Thyroid gland (tissue), 4 donors: Measurements from ENCODE around the gene PLA2G4D. TPM values are rescaled to one million over a fixed set of nuclear protein-coding genes. Genes with fewer than 3 reads are reported as not detected.
"Not testable (repeated sequence)": the region's sequence is repeated elsewhere in the genome, so short reads cannot be mapped to it uniquely, and the experiment has no call there.

Source experiments
- DNase-seq, 2 donors: peaks; one replicate each; pipeline ENCODE4 v3.0.0-alpha.2; 2019
- H3K27ac ChIP-seq, 3 donors: fragments of 200-600 bp; sonication (generic); 1 replicate in 2 of 3; 2 replicates in 1 of 3; pipeline ENCODE4 v1.5.1; 2016 to 2019; ENCODE audit warnings: mild to moderate bottlenecking in 1 of 3, moderate library complexity in 1 of 3
- H3K27me3 ChIP-seq: fragments of 200-600 bp; sonication (generic); one replicate; pipeline ENCODE4 v1.5.1; 2019
- H3K36me3 ChIP-seq, 2 donors: fragments of 200-600 bp; sonication (generic); one replicate each; pipeline ENCODE4 v1.5.1; 2016 to 2019
- H3K4me1 ChIP-seq, 2 donors: fragments of 200-600 bp; sonication (generic); one replicate each; pipeline ENCODE4 v1.5.1; 2017 to 2019
- H3K4me3 ChIP-seq, 3 donors: fragments of 200-600 bp; sonication (generic); replicated peaks in 1 of 3; 1 replicate in 2 of 3; 2 replicates in 1 of 3; pipeline ENCODE4 v1.5.1; 2016; ENCODE audit warnings: mild to moderate bottlenecking in 1 of 3
- H3K9me3 ChIP-seq: fragments of 200-600 bp; sonication (generic); one replicate; pipeline ENCODE4 v1.5.1; 2017
- CTCF ChIP-seq, 6 experiments: fragments of 200-600 bp in 3 of 6; fragments of 450-650 bp in 3 of 6; sonication (generic) in 3 of 6; IDR thresholded peaks; one replicate each; pipeline ENCODE4 v1.5.1; 2016 to 2019; ENCODE audit warnings: antibody characterized with exemption in 6 of 6, mild to moderate bottlenecking in 2 of 6, inconsistent platforms in 1 of 6, moderate library complexity in 1 of 6
- POLR2A ChIP-seq, 2 donors: fragments of 450-650 bp; IDR thresholded peaks; one replicate each; pipeline ENCODE4 v1.6.1; 2017; ENCODE audit warnings: antibody characterized with exemption in 2 of 2, mild to moderate bottlenecking in 2 of 2, moderate library complexity in 1 of 2
- WGBS, 2 donors: methylation state at CpG; one replicate each; pipeline ENCODE4 v1.1.5; 2017; 5-methylcytosine and 5-hydroxymethylcytosine counted together
- intact Hi-C: fragments of 100-400 bp; cut with DNase I; formaldehyde crosslinking; loops from one replicate; pipeline ENCODE4 v1.15.1; 2023
- total RNA-seq, 4 donors: library from RNA; depleted of rRNA; stranded (reverse); fragments of >200 nt; gene quantifications; one replicate each; pipeline ENCODE4 v1.2.3, GENCODE V29; 2016

PLA2G4D gene
- total RNA-seq, 4 donors from 2014 or later, result not detected

- H3K27me3 ChIP-seq, result no peaks in the 10 kb centered on the region
- no peak overlapping the region for H3K27ac ChIP-seq
- H3K4me3 ChIP-seq, result no peak overlapping the region
- H3K36me3 ChIP-seq, result no peaks in the 10 kb centered on the region
- DNase-seq, result peak; percentile 45 to 61
- H3K4me1 ChIP-seq, result peaks cover 0 to 3% of the 10 kb centered on the region in 2 donors
- H3K9me3 ChIP-seq, result no peaks in the 10 kb centered on the region
- intact Hi-C loops, result no loop called here
- 64 to 81% methylated on average over 6 to 14 of the region's 21 CpGs for WGBS, 2 donors
- TF ChIP-seq POLR2A (IDR thresholded peaks at IDR 0.05), result no peak
- no peak for TF ChIP-seq CTCF (IDR thresholded peaks at IDR 0.05)
These were observed 1.7 kb downstream of the PLA2G4D start for GRCh38 chr15:42092398-42093318.

GRCh38 chr15:42091753-42092397, 2.5 kb downstream of the PLA2G4D start:
- 81 to 89% methylated on average over 14 of the region's 14 CpGs for WGBS, 2 donors
- H3K27ac ChIP-seq, H3K4me1 ChIP-seq, H3K36me3 ChIP-seq, intact Hi-C loops, H3K27me3 ChIP-seq, DNase-seq, H3K4me3 ChIP-seq, H3K9me3 ChIP-seq: not testable (repeated sequence)

GRCh38 chr15:42090781-42091180, 3.6 kb downstream of the PLA2G4D start:
- no peak for DNase-seq
- no peaks in the 10 kb centered on the region for H3K36me3 ChIP-seq
- WGBS, 2 donors, result 84 to 91% methylated on average over 9 of the region's 9 CpGs

GRCh38 chr15:42090370-42090769, 4.0 kb downstream of the PLA2G4D start:
- Histone ChIP-seq H3K4me3 (no peak overlapping the region), H3K27ac (no peak overlapping the region), H3K9me3 (no peaks in the 10 kb centered on the region), H3K36me3 (no peaks in the 10 kb centered on the region), H3K4me1 (peaks cover 0 to 3% of the 10 kb centered on the region in 2 donors), H3K27me3 (no peaks in the 10 kb centered on the region)
- TF ChIP-seq CTCF (IDR thresholded peaks at IDR 0.05), result no peak
- no peak for TF ChIP-seq POLR2A (IDR thresholded peaks at IDR 0.05)
- 65 to 66% methylated on average over 7 of the region's 7 CpGs for WGBS, 2 donors
- no peak for DNase-seq
- intact Hi-C loops, result no loop called here

More at GRCh38 chr15:42090781-42091180, 3.6 kb downstream of the PLA2G4D start:
- peaks cover 0 to 3% of the 10 kb centered on the region in 2 donors for H3K4me1 ChIP-seq
- no peak overlapping the region for H3K4me3 ChIP-seq
- intact Hi-C loops, result no loop called here
- no peaks in the 10 kb centered on the region for H3K27me3 ChIP-seq
- no peak overlapping the region for H3K27ac ChIP-seq
- H3K9me3 ChIP-seq, result no peaks in the 10 kb centered on the region
- TF ChIP-seq POLR2A (IDR thresholded peaks at IDR 0.05) (no peak), CTCF (IDR thresholded peaks at IDR 0.05) (no peak)

DNA sequence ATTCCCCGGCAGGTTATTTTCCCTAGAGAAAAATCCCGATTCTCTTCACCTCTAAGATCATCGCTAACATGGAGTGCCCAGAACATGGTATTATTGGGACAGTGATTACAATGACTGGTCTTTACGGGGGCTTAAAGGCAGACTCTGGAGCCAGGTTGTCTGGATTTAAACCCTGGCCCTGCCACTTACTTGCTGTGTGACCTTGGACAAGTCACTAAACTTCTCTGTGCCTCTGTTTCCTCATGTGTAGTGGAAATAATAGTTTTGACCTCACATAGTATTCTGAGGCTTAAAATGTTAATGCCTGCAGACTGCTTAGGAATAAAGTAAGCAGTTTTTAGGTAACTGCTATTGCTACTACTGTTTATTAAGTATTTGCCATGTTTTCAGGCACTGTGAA, 4.4 kb downstream of the PLA2G4D start:
- Histone ChIP-seq H3K4me3 (no peak overlapping the region), H3K36me3 (no peaks in the 10 kb centered on the region), H3K27ac (no peak overlapping the region), H3K4me1 (peaks cover 0 to 3% of the 10 kb centered on the region in 2 donors), H3K9me3 (no peaks in the 10 kb centered on the region), H3K27me3 (no peaks in the 10 kb centered on the region)
- 96 to 97% methylated on average over 4 of the region's 4 CpGs for WGBS, 2 donors
- intact Hi-C loops, result no loop called here
- DNase-seq, result no peak
- no peak for TF ChIP-seq POLR2A (IDR thresholded peaks at IDR 0.05)
- TF ChIP-seq CTCF (IDR thresholded peaks at IDR 0.05), result no peak
